Prostate gland (tissue), 2 donors: ENCODE measurements around the gene FKBP7.

Source experiments
- POLR2A ChIP-seq: fragments of 450-650 bp; IDR thresholded peaks from one replicate; pipeline ENCODE4 v1.6.1; 2016; ENCODE audit warnings: antibody characterized with exemption, mild to moderate bottlenecking
- TF ChIP-seq, protein P1 (sequence below), 4 experiments: fragments of 200-600 bp in 2 of 4; fragments of 450-650 bp in 2 of 4; sonication (generic) in 2 of 4; IDR thresholded peaks; 1 replicate in 3 of 4; 2 replicates in 1 of 4; pipeline ENCODE4 v1.5.1; 2016 to 2019; ENCODE audit warnings: antibody characterized with exemption in 4 of 4, mild to moderate bottlenecking in 2 of 4, moderate library complexity in 2 of 4

- TF ChIP-seq, protein P1, sequence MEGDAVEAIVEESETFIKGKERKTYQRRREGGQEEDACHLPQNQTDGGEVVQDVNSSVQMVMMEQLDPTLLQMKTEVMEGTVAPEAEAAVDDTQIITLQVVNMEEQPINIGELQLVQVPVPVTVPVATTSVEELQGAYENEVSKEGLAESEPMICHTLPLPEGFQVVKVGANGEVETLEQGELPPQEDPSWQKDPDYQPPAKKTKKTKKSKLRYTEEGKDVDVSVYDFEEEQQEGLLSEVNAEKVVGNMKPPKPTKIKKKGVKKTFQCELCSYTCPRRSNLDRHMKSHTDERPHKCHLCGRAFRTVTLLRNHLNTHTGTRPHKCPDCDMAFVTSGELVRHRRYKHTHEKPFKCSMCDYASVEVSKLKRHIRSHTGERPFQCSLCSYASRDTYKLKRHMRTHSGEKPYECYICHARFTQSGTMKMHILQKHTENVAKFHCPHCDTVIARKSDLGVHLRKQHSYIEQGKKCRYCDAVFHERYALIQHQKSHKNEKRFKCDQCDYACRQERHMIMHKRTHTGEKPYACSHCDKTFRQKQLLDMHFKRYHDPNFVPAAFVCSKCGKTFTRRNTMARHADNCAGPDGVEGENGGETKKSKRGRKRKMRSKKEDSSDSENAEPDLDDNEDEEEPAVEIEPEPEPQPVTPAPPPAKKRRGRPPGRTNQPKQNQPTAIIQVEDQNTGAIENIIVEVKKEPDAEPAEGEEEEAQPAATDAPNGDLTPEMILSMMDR (IDR thresholded peaks at IDR 0.05) = no peak
- TF ChIP-seq POLR2A = no peak
Measured at GRCh38 chr2:178499640-178500039, 21.2 kb upstream of the FKBP7 start.
